Naive thymus-derived CD4-positive, alpha-beta T cell (primary cell): ENCODE results near the gene UTS2. TPM values are rescaled to one million over a fixed set of nuclear protein-coding genes. Genes with fewer than 3 reads are reported as not detected.

Source experiments
- ATAC-seq: fragments of 150-1000 bp; cut with Tn5 transposase; 2 replicates; pipeline ENCODE4 v1.10.0; 2021; ENCODE audit warnings: mild to moderate bottlenecking, moderate library complexity
- CTCF ChIA-PET: fragments of 350-600 bp; sonication (Branson Sonifier 250); formaldehyde crosslinking; loops from one replicate; lab custom pipeline; 2021; ENCODE audit warnings: antibody characterized with exemption; lab: Charles Lee
- POLR2A ChIA-PET: fragments of 350-600 bp; sonication (Branson Sonifier 250); formaldehyde crosslinking; loops from one replicate; lab custom pipeline; 2021; ENCODE audit warnings: antibody characterized with exemption, inconsistent platforms; lab: Charles Lee
- DNase-seq, 9 donors: peaks; one replicate each; pipeline versions ENCODE4 v3.0.0 to v3.0.0-alpha.2; 2020 to 2022; ENCODE audit warnings: mixed read lengths in 1 of 9
- H3K27ac ChIP-seq: one replicate; pipeline ENCODE4 v1.7.0; 2013; ENCODE audit warnings: mild to moderate bottlenecking, low read depth, low read length, moderate library complexity
- H3K27me3 ChIP-seq, 2 donors: one replicate each; pipeline ENCODE4 v1.7.0; 2013; ENCODE audit warnings: low read length in 2 of 2, mild to moderate bottlenecking in 2 of 2, moderate library complexity in 2 of 2; ENCODE audit not compliant: control insufficient read depth in 2 of 2, insufficient read depth in 2 of 2
- H3K36me3 ChIP-seq, 3 experiments: 1 replicate in 2 of 3; 2 replicates in 1 of 3; pipeline ENCODE4 v1.7.0; 2013; ENCODE audit warnings: low read length in 3 of 3, mild to moderate bottlenecking in 3 of 3, moderate library complexity in 1 of 3; ENCODE audit not compliant: insufficient read depth in 3 of 3, control insufficient read depth in 2 of 3
- H3K4me1 ChIP-seq, 2 donors: one replicate each; pipeline ENCODE4 v1.7.0; 2013; ENCODE audit warnings: low read length in 2 of 2, mild to moderate bottlenecking in 2 of 2, moderate library complexity in 1 of 2; ENCODE audit not compliant: control insufficient read depth in 2 of 2, insufficient read depth in 2 of 2
- H3K4me3 ChIP-seq: 2 replicates; pipeline ENCODE4 v1.7.0; 2013; ENCODE audit warnings: mild to moderate bottlenecking, low read length
- H3K9me3 ChIP-seq, 3 experiments: 1 replicate in 2 of 3; 2 replicates in 1 of 3; pipeline ENCODE4 v1.7.0; 2013; ENCODE audit warnings: low read length in 3 of 3; ENCODE audit not compliant: control insufficient read depth in 2 of 3
- H3K27ac Mint-ChIP-seq, 9 donors: one replicate each; pipeline ENCODE4 v1.8.0; 2020 to 2022; ENCODE audit warnings: mixed read lengths in 9 of 9, mild to moderate bottlenecking in 8 of 9, moderate library complexity in 5 of 9, inconsistent platforms in 2 of 9
- H3K27me3 Mint-ChIP-seq, 5 donors: one replicate each; pipeline ENCODE4 v1.8.0; 2021 to 2022; ENCODE audit warnings: mixed read lengths in 5 of 5, mild to moderate bottlenecking in 1 of 5
- H3K36me3 Mint-ChIP-seq, 5 donors: one replicate each; pipeline ENCODE4 v1.8.0; 2020 to 2022; ENCODE audit warnings: mixed read lengths in 5 of 5, mild to moderate bottlenecking in 3 of 5, inconsistent platforms in 1 of 5
- H3K4me1 Mint-ChIP-seq, 7 donors: one replicate each; pipeline ENCODE4 v1.8.0; 2020 to 2022; ENCODE audit warnings: mixed read lengths in 7 of 7, mild to moderate bottlenecking in 3 of 7, inconsistent platforms in 1 of 7
- H3K4me3 Mint-ChIP-seq, 10 donors: one replicate each; pipeline ENCODE4 v1.8.0; 2020 to 2022; ENCODE audit warnings: mild to moderate bottlenecking in 10 of 10, mixed read lengths in 10 of 10, moderate library complexity in 6 of 10, inconsistent platforms in 2 of 10
- H3K9me3 Mint-ChIP-seq, 11 donors: one replicate each; pipeline ENCODE4 v1.8.0; 2020 to 2022; ENCODE audit warnings: mixed read lengths in 11 of 11, mild to moderate bottlenecking in 4 of 11, inconsistent platforms in 1 of 11, moderate library complexity in 1 of 11
- intact Hi-C, 2 donors: fragments of 100-400 bp; cut with micrococcal nuclease; formaldehyde crosslinking; loops; one replicate each; pipeline ENCODE4 v1.15.1; 2023
- polyA plus RNA-seq, 2 donors: library from polyadenylated mRNA; unstranded; fragments of 300-500 nt; fragmentation: Illumina TruSeq; gene quantifications; one replicate each; pipeline ENCODE4 v1.2.3, GENCODE V29; 2021
- total RNA-seq, 6 experiments: library from RNA in 5 of 6; stranded (reverse) in 5 of 6; gene quantifications; 1 replicate in 5 of 6; 2 replicates in 1 of 6; pipeline ENCODE4 v1.2.3 and lab custom pipeline; 2021 to 2026

UTS2 gene
- total and polyA plus RNA-seq, 7 experiments from 2014 or later = 0.39 TPM; not detected in 6

GRCh38 chr1:7857000-7857399 lies 4.1 kb upstream of the UTS2 start:
- Histone ChIP-seq H3K27ac (no peak overlapping the region), H3K9me3 (no peaks in the 10 kb centered on the region), H3K36me3 (no peaks in the 10 kb centered on the region), H3K4me1 (no peaks in the 10 kb centered on the region), H3K27me3 (no peaks in the 10 kb centered on the region), H3K4me3 (no peak overlapping the region)
- no peak overlapping the region for H3K27ac Mint-ChIP-seq
- no peak overlapping the region for H3K4me3 Mint-ChIP-seq
- H3K27me3 Mint-ChIP-seq = peaks cover 4 to 11% (median 6%) of the 10 kb centered on the region in 5 donors
- intact Hi-C loops = no loop called here
- CTCF ChIA-PET = no interaction called here
- H3K9me3 Mint-ChIP-seq = peaks cover 0 to 1% (median 0%) of the 10 kb centered on the region in 11 donors
- no peaks in the 10 kb centered on the region for H3K36me3 Mint-ChIP-seq
- no peak for DNase-seq
- no peak for ATAC-seq
- H3K4me1 Mint-ChIP-seq = peaks cover 2 to 7% (median 5%) of the 10 kb centered on the region in 7 donors
- POLR2A ChIA-PET = no interaction called here

- POLR2A ChIA-PET = no interaction called here
- no peaks in the 10 kb centered on the region for H3K27me3 ChIP-seq
- intact Hi-C loops = no loop called here
Measured at GRCh38 chr1:7856345-7856744, 3.5 kb upstream of the UTS2 start.

GRCh38 chr1:7853684-7854026 lies 790 bp upstream of the UTS2 start:
- Histone ChIP-seq H3K4me1 (no peaks in the 10 kb centered on the region), H3K9me3 (no peaks in the 10 kb centered on the region), H3K36me3 (no peaks in the 10 kb centered on the region), H3K27me3 (no peaks in the 10 kb centered on the region), H3K27ac (no peak overlapping the region), H3K4me3 (no peak overlapping the region)
- DNase-seq (no peak), ATAC-seq (no peak)
- Mint-ChIP-seq H3K4me1 (peaks cover 2 to 7% (median 5%) of the 10 kb centered on the region in 7 donors), H3K9me3 (no peaks in the 10 kb centered on the region), H3K4me3 (no peak overlapping the region), H3K27me3 (peaks cover 5 to 17% (median 12%) of the 10 kb centered on the region in 5 donors), H3K36me3 (no peaks in the 10 kb centered on the region), H3K27ac (no peak overlapping the region)
- intact Hi-C loops = no loop called here
- ChIA-PET POLR2A (no interaction called here), CTCF (no interaction called here)

More at GRCh38 chr1:7856345-7856744, 3.5 kb upstream of the UTS2 start:
- Histone ChIP-seq H3K36me3 (no peaks in the 10 kb centered on the region), H3K4me3 (no peak overlapping the region), H3K9me3 (no peaks in the 10 kb centered on the region), H3K4me1 (no peaks in the 10 kb centered on the region), H3K27ac (no peak overlapping the region)
- Mint-ChIP-seq H3K27ac (peak overlapping the region in 1 of 9 donors; percentile 71), H3K36me3 (no peaks in the 10 kb centered on the region), H3K4me1 (peaks cover 2 to 7% (median 5%) of the 10 kb centered on the region in 7 donors), H3K4me3 (peak overlapping the region in 1 of 10 donors; percentile 7), H3K9me3 (peaks cover 0 to 1% (median 0%) of the 10 kb centered on the region in 11 donors), H3K27me3 (peaks cover 5 to 13% (median 6%) of the 10 kb centered on the region in 5 donors)
- CTCF ChIA-PET = no interaction called here
- ATAC-seq (peak; percentile 70), DNase-seq (no peak)

- no peaks in the 10 kb centered on the region for H3K27me3 ChIP-seq
- no peaks in the 10 kb centered on the region for H3K36me3 Mint-ChIP-seq
- no peaks in the 10 kb centered on the region for H3K36me3 ChIP-seq
- peaks cover 4 to 12% (median 9%) of the 10 kb centered on the region in 5 donors for H3K27me3 Mint-ChIP-seq
- DNase-seq (no peak), ATAC-seq (no peak)
- H3K4me3 Mint-ChIP-seq = no peak overlapping the region
- ChIA-PET POLR2A (no interaction called here), CTCF (no interaction called here)
- H3K4me1 ChIP-seq = no peaks in the 10 kb centered on the region
- no peak overlapping the region for H3K27ac Mint-ChIP-seq
- intact Hi-C loops = no loop called here
- no peak overlapping the region for H3K27ac ChIP-seq
- H3K9me3 ChIP-seq = no peaks in the 10 kb centered on the region
- H3K4me1 Mint-ChIP-seq = no peaks in the 10 kb centered on the region
- no peaks in the 10 kb centered on the region for H3K9me3 Mint-ChIP-seq
- H3K4me3 ChIP-seq = no peak overlapping the region
Measured at GRCh38 chr1:7850786-7851185, 2.1 kb downstream of the UTS2 start.

GRCh38 chr1:7847599-7847998 lies 5.3 kb downstream of the UTS2 start:
- intact Hi-C loops = no loop called here
- CTCF ChIA-PET = interaction anchor here (0.7 kb wide), 1 partner anchor 809 kb away, joined by 3 read pairs; no protein-coding TSS in a partner anchor

GRCh38 chr1:7846656-7847055 lies 6.2 kb downstream of the UTS2 start:
- DNase-seq (no peak), ATAC-seq (no peak)
- CTCF ChIA-PET = interaction anchor here (0.6 kb wide), 1 partner anchor 917 kb away, joined by 3 read pairs; no protein-coding TSS in a partner anchor
- no peaks in the 10 kb centered on the region for H3K4me1 ChIP-seq
- H3K36me3 Mint-ChIP-seq = peaks cover 0 to 9% (median 5%) of the 10 kb centered on the region in 5 donors
- peaks cover 0 to 5% (median 0%) of the 10 kb centered on the region in 3 experiments for H3K36me3 ChIP-seq
- no peaks in the 10 kb centered on the region for H3K9me3 Mint-ChIP-seq
- intact Hi-C loops = no loop called here
- peaks cover 0 to 10% (median 5%) of the 10 kb centered on the region in 5 donors for H3K27me3 Mint-ChIP-seq
- H3K4me1 Mint-ChIP-seq = no peaks in the 10 kb centered on the region
- no peak overlapping the region for H3K4me3 ChIP-seq
- H3K27ac ChIP-seq = no peak overlapping the region
- H3K27ac Mint-ChIP-seq = no peak overlapping the region
- H3K9me3 ChIP-seq = no peaks in the 10 kb centered on the region
- no peaks in the 10 kb centered on the region for H3K27me3 ChIP-seq
- POLR2A ChIA-PET = no interaction called here
- H3K4me3 Mint-ChIP-seq = no peak overlapping the region

More at GRCh38 chr1:7847599-7847998, 5.3 kb downstream of the UTS2 start:
- H3K4me3 Mint-ChIP-seq = no peak overlapping the region
- H3K4me1 Mint-ChIP-seq = no peaks in the 10 kb centered on the region
- POLR2A ChIA-PET = no interaction called here
- peaks cover 0 to 10% (median 6%) of the 10 kb centered on the region in 5 donors for H3K27me3 Mint-ChIP-seq
- H3K36me3 Mint-ChIP-seq = peaks cover 0 to 5% (median 2%) of the 10 kb centered on the region in 5 donors
- H3K27ac ChIP-seq = no peak overlapping the region
- ATAC-seq (no peak), DNase-seq (no peak)
- no peaks in the 10 kb centered on the region for H3K9me3 ChIP-seq
- H3K27ac Mint-ChIP-seq = no peak overlapping the region
- peaks cover 0 to 5% (median 0%) of the 10 kb centered on the region in 3 experiments for H3K36me3 ChIP-seq
- H3K27me3 ChIP-seq = no peaks in the 10 kb centered on the region
- H3K9me3 Mint-ChIP-seq = no peaks in the 10 kb centered on the region
- H3K4me1 ChIP-seq = no peaks in the 10 kb centered on the region
- no peak overlapping the region for H3K4me3 ChIP-seq

GRCh38 chr1:7845761-7846160 lies 7.1 kb downstream of the UTS2 start:
- Mint-ChIP-seq H3K27me3 (peaks cover 0 to 6% (median 2%) of the 10 kb centered on the region in 5 donors), H3K4me1 (no peaks in the 10 kb centered on the region), H3K36me3 (peaks cover 2 to 17% (median 11%) of the 10 kb centered on the region in 5 donors), H3K4me3 (no peak overlapping the region), H3K27ac (no peak overlapping the region), H3K9me3 (peaks cover 0 to 3% (median 0%) of the 10 kb centered on the region in 11 donors)
- intact Hi-C loops = no loop called here
- no peak for DNase-seq
- ChIA-PET CTCF (no interaction called here), POLR2A (no interaction called here)
- peaks cover 0 to 5% (median 0%) of the 10 kb centered on the region in 3 experiments for H3K36me3 ChIP-seq
- H3K9me3 ChIP-seq = no peaks in the 10 kb centered on the region
- no peaks in the 10 kb centered on the region for H3K27me3 ChIP-seq
- H3K4me3 ChIP-seq = no peak overlapping the region
- H3K27ac ChIP-seq = no peak overlapping the region
- no peak for ATAC-seq
- no peaks in the 10 kb centered on the region for H3K4me1 ChIP-seq
